NCI-H2171 (cell line): ENCODE data around the gene URAD.

Experiments
- DNase-seq: peaks from one replicate; lab custom pipeline; 2025; lab: John Stamatoyannopoulos, UW

URAD gene

GRCh38 chr13:28000567-28000966 lies 12.1 kb upstream of the URAD start:
- DNase-seq, result no peak

GRCh38 chr13:27997904-27998522 lies 9.5 kb upstream of the URAD start:
- DNase-seq, result no peak

- DNase-seq, result no peak
Measured at GRCh38 chr13:27991881-27992280, 3.4 kb upstream of the URAD start.

GRCh38 chr13:27985600-27985999 lies 2.9 kb downstream of the URAD start:
- DNase-seq, result no peak

- DNase-seq, result no peak
Measured at GRCh38 chr13:27982361-27982760, 6.1 kb downstream of the URAD start.

GRCh38 chr13:27981006-27981708 lies 7.3 kb downstream of the URAD start:
- no peak for DNase-seq

- no peak for DNase-seq
Measured at GRCh38 chr13:27980280-27980998, 8.1 kb downstream of the URAD start.

- no peak for DNase-seq
Measured at GRCh38 chr13:27979765-27980279, 8.7 kb downstream of the URAD start.

GRCh38 chr13:27979001-27979643 lies 9.4 kb downstream of the URAD start:
- no peak for DNase-seq

- no peak for DNase-seq
Measured at GRCh38 chr13:27978301-27978968, 10.1 kb downstream of the URAD start.

GRCh38 chr13:27977476-27978300 lies 10.8 kb downstream of the URAD start:
- no peak for DNase-seq

- no peak for DNase-seq
Measured at GRCh38 chr13:27976362-27977091, 12.0 kb downstream of the URAD start.

- DNase-seq, result no peak
Measured at GRCh38 chr13:27975564-27976361, 12.7 kb downstream of the URAD start.

- no peak for DNase-seq
Measured at GRCh38 chr13:27973961-27974662, 14.4 kb downstream of the URAD start.

- no peak for DNase-seq
Measured at GRCh38 chr13:27973291-27973690, 15.2 kb downstream of the URAD start.

GRCh38 chr13:27972478-27972820 lies 16.0 kb downstream of the URAD start:
- DNase-seq, result no peak

GRCh38 chr13:27971776-27972477 lies 16.6 kb downstream of the URAD start:
- no peak for DNase-seq

- no peak for DNase-seq
Measured at GRCh38 chr13:27971236-27971645, 17.3 kb downstream of the URAD start.
